Mesodermal cell (in vitro differentiated cells): ENCODE data around the gene BRD3OS.

ENCODE experiments used
- H3K27ac ChIP-seq: 2 replicates; pipeline ENCODE4 v1.7.0; 2013; ENCODE audit warnings: mild to moderate bottlenecking, low read depth, low read length, moderate library complexity; ENCODE audit not compliant: severe bottlenecking
- H3K36me3 ChIP-seq: 2 replicates; pipeline ENCODE4 v1.7.1; 2013; ENCODE audit warnings: mild to moderate bottlenecking, low read length, moderate library complexity; ENCODE audit not compliant: control insufficient read depth, insufficient read depth
- H3K4me1 ChIP-seq: one replicate; pipeline ENCODE4 v1.7.1; 2013; ENCODE audit warnings: mild to moderate bottlenecking, low read length; ENCODE audit not compliant: insufficient read depth, control insufficient read depth, poor library complexity, severe bottlenecking
- H3K4me3 ChIP-seq: 2 replicates; pipeline ENCODE4 v1.7.0; 2013; ENCODE audit warnings: low read length, control low read depth, mild to moderate bottlenecking; ENCODE audit not compliant: insufficient read depth, poor library complexity, severe bottlenecking; ENCODE audit errors: extremely low read depth
- H3K9me3 ChIP-seq: 2 replicates; pipeline ENCODE4 v1.7.1; 2013; ENCODE audit warnings: mild to moderate bottlenecking, low read length, moderate library complexity; ENCODE audit not compliant: control insufficient read depth
- WGBS, 2 experiments: methylation state at CpG; one replicate each; pipeline ENCODE4 v1.1.5; 2013; ENCODE audit warnings: missing lambda C conversion rate in 2 of 2; ENCODE audit not compliant: insufficient coverage in 2 of 2; 5-methylcytosine and 5-hydroxymethylcytosine counted together

The BRD3OS gene

GRCh38 chr9:134054891-134055811, 29.9 kb downstream of the BRD3OS start:
- H3K4me3 ChIP-seq: no peak overlapping the region
- no peaks in the 10 kb centered on the region for H3K9me3 ChIP-seq
- 92 to 93% methylated on average over 21 to 28 of the region's 28 CpGs for WGBS, 2 experiments
- peaks cover 7% of the 10 kb centered on the region for H3K4me1 ChIP-seq
- peaks cover 42% of the 10 kb centered on the region for H3K36me3 ChIP-seq
- H3K27ac ChIP-seq: no peak overlapping the region

- 92 to 96% methylated on average over 11 to 12 of the region's 13 CpGs for WGBS, 2 experiments
- Histone ChIP-seq H3K27ac (no peak overlapping the region), H3K4me3 (no peak overlapping the region), H3K36me3 (peaks cover 37% of the 10 kb centered on the region), H3K4me1 (peaks cover 7% of the 10 kb centered on the region), H3K9me3 (no peaks in the 10 kb centered on the region)
Measured at GRCh38 chr9:134055981-134056461, 30.7 kb downstream of the BRD3OS start.

- no peak overlapping the region for H3K27ac ChIP-seq
- H3K36me3 ChIP-seq: peaks cover 31% of the 10 kb centered on the region
- 92 to 95% methylated on average over 19 to 21 of the region's 23 CpGs for WGBS, 2 experiments
- no peak overlapping the region for H3K4me3 ChIP-seq
- peaks cover 12% of the 10 kb centered on the region for H3K4me1 ChIP-seq
- no peaks in the 10 kb centered on the region for H3K9me3 ChIP-seq
Measured at GRCh38 chr9:134056483-134057306, 31.4 kb downstream of the BRD3OS start.

GRCh38 chr9:134057307-134057657, 32.0 kb downstream of the BRD3OS start:
- 91 to 94% methylated on average over 8 to 10 of the region's 13 CpGs for WGBS, 2 experiments
- H3K4me1 ChIP-seq: peaks cover 12% of the 10 kb centered on the region
- peaks cover 26% of the 10 kb centered on the region for H3K36me3 ChIP-seq
- H3K27ac ChIP-seq: no peak overlapping the region
- no peak overlapping the region for H3K4me3 ChIP-seq
- no peaks in the 10 kb centered on the region for H3K9me3 ChIP-seq

- WGBS, 2 experiments: 94 to 96% methylated on average over 24 to 25 of the region's 28 CpGs
- no peak overlapping the region for H3K4me3 ChIP-seq
- H3K4me1 ChIP-seq: peaks cover 15% of the 10 kb centered on the region
- peaks cover 19% of the 10 kb centered on the region for H3K36me3 ChIP-seq
- no peaks in the 10 kb centered on the region for H3K9me3 ChIP-seq
- no peak overlapping the region for H3K27ac ChIP-seq
Measured at GRCh38 chr9:134057751-134058701, 32.7 kb downstream of the BRD3OS start.

- Histone ChIP-seq H3K4me1 (peaks cover 19% of the 10 kb centered on the region), H3K27ac (no peak overlapping the region), H3K36me3 (peaks cover 13% of the 10 kb centered on the region), H3K9me3 (no peaks in the 10 kb centered on the region), H3K4me3 (no peak overlapping the region)
- whole genome bisulfite sequencing, 2 experiments: 92 to 97% methylated on average over 7 of the region's 7 CpGs
Measured at GRCh38 chr9:134058716-134059115, 33.4 kb downstream of the BRD3OS start.

GRCh38 chr9:134059188-134059641, 33.9 kb downstream of the BRD3OS start:
- WGBS, 2 experiments: 80 to 90% methylated on average over 5 to 6 of the region's 16 CpGs
- H3K4me1 ChIP-seq: peaks cover 19% of the 10 kb centered on the region
- no peak overlapping the region for H3K27ac ChIP-seq

GRCh38 chr9:134059661-134060395, 34.5 kb downstream of the BRD3OS start:
- Histone ChIP-seq H3K4me1 (peaks cover 19% of the 10 kb centered on the region), H3K36me3 (peaks cover 15% of the 10 kb centered on the region), H3K4me3 (no peak overlapping the region), H3K9me3 (no peaks in the 10 kb centered on the region), H3K27ac (no peak overlapping the region)
- WGBS, 2 experiments: 94 to 95% methylated on average over 15 to 17 of the region's 17 CpGs

More at GRCh38 chr9:134059188-134059641, 33.9 kb downstream of the BRD3OS start:
- Histone ChIP-seq H3K9me3 (no peaks in the 10 kb centered on the region), H3K4me3 (no peak overlapping the region), H3K36me3 (peaks cover 15% of the 10 kb centered on the region)

GRCh38 chr9:134060546-134060945, 35.3 kb downstream of the BRD3OS start:
- Histone ChIP-seq H3K4me3 (no peak overlapping the region), H3K4me1 (peaks cover 19% of the 10 kb centered on the region), H3K9me3 (no peaks in the 10 kb centered on the region), H3K36me3 (peaks cover 15% of the 10 kb centered on the region), H3K27ac (no peak overlapping the region)
- 100% methylated on average over 1 of the region's 4 CpGs; no CpG with 5 or more reads in 1 of the 2 experiments for WGBS, 2 experiments
